GM21619 (cell line): ENCODE measurements around the gene NUMA1.

Experiments
- ATAC-seq: cut with Tn5 transposase; IDR thresholded peaks from one replicate; pipeline ENCODE4 v1.9.1; 2021; ENCODE audit not compliant: unreplicated experiment

Gene NUMA1

GRCh38 chr11:72002841-72003775 lies 77.2 kb downstream of the NUMA1 start:
- no peak for ATAC-seq

DNA sequence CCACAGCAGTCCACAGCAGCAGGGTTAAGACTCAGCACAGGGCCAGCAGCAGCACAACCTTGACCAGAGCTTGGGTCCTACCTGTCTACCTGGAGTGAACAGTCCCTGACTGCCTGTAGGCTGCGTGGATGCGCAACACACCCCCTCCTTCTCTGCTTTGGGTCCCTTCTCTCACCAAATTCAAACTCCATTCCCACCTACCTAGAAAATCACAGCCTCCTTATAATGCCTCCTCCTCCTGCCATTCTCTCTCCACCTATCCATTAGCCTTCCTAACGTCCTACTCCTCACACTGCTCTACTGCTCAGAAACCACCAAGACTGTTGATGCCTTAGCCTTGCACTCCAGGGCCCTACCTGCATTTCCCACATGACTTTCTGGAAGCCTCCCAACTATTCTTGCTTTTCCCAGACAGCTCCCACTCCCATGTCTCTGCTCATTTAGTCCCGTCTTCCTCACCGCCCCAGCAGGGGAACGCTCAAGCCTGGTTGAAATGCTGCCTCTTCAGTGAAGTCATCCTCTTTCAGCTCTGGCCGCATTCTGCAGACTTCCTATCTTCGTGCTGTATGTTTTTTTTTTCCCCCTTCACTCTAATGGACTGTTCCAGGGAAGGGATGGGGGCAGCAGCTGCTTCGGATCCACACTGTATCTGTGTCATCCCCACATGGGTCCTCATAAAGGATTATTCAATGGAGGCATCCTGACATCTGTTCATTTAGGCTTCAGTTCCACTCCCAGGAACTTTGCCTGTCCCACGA lies 78.3 kb downstream of the NUMA1 start:
- ATAC-seq, result no peak

DNA sequence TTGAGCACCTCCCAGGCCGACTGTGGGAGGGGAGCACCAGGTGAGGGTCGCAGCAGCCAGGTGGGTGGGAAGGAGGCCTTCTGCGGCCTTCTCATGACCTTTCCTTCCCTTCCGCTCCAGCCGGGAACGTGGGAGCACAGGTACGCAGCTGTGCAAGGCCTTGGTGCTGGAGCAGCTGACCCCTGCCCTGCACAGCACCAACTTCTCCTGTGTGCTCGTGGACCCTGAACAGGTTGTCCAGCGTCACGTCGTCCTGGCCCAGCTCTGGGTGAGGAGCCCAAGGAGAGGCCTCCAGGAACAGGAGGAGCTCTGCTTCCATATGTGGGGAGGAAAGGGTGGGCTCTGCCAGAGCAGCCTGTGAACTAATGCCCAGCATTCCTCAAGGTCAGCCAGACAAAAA lies 79.1 kb downstream of the NUMA1 start:
- ATAC-seq, result no peak

- no peak for ATAC-seq
These were observed 80.0 kb downstream of the NUMA1 start for GRCh38 chr11:72000202-72000867.

- no peak for ATAC-seq
These were observed 80.5 kb downstream of the NUMA1 start for GRCh38 chr11:71999798-72000197.

GRCh38 chr11:71999362-71999761 lies 81.0 kb downstream of the NUMA1 start:
- ATAC-seq, result no peak

DNA sequence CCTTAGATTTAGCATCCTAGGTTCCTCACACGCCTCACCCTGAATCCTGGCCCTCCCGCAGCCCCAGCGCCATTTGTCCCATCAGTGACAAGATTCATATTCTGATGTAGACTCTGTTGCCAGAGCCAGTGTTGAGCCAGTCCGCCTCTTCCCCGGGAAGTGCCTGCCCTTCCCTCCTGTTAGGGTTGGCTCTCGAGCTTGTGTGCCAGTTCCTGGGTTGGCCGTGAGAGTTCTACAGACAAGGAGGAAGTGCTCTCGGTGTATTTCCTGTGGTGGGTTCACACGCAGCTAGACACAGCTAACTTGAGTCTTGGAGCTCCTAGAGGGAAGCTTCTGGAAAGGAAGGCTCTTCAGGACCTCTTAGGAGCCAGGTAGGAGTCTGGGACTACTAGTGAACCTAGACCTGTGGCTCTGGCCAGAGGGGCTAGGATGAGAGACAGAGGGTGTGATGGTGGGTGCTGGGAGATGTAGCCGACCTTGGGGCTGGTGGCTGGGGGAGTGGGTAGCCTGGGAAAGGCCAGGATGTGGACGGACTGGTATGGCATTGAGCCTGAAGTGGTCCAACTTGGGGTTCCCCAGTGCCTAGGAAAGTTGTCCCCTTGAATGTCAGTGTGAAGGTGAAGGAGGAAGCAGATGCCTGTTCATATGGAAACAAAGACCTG lies 81.6 kb downstream of the NUMA1 start, which contains the start of gene IL18BP:
IL18BP (plus strand) TSS at position 261 of the 662 bp plus-strand sequence. CDS start 1,076 bp downstream, outside the sequence.
- peak; percentile 44 for ATAC-seq

- ATAC-seq, result no peak
These were observed 82.3 kb downstream of the NUMA1 start for GRCh38 chr11:71998061-71998460.

DNA sequence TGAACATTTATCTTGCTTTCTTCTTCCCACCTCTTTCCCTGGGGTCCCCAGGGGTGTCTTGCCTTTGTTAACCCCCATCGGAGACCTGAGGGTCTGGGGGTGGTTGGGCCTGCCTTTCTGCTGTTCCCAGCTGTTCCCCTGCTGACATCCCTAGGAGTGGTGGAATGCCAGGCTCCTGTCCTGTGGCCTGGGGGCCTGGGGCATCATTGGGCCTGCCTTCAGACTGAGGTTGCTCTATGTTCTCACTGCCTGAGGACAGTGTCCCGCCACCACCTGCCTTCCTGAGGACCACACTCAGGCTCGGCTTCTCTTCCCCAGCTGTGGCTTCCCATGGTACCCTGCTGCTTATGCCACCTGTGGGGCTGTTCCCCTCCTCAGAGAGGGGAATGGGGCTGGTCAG lies 82.7 kb downstream of the NUMA1 start:
- no peak for ATAC-seq

DNA sequence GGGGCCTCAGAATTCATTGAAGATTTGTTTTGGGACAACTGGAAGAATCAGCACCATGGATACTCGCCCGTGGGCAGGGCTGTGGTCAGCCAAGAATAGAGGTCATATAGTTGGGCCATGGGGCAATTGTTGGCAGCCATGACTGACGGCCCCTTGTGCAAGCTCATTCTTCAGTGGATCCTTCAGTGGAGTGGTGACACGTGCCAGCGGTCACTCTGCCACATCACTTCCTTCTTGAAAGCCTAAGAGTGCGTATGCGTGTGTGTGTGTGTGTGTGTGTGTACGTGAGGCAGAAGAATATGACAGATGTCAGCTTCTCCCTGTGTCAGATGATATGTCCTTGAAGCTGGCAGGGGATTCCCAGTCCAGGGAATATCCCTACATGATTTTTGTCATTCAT lies 83.4 kb downstream of the NUMA1 start:
- ATAC-seq, result no peak

- ATAC-seq, result no peak
These were observed 83.8 kb downstream of the NUMA1 start for GRCh38 chr11:71996517-71996916.

GRCh38 chr11:71995726-71996291 lies 84.5 kb downstream of the NUMA1 start:
- ATAC-seq, result no peak

DNA sequence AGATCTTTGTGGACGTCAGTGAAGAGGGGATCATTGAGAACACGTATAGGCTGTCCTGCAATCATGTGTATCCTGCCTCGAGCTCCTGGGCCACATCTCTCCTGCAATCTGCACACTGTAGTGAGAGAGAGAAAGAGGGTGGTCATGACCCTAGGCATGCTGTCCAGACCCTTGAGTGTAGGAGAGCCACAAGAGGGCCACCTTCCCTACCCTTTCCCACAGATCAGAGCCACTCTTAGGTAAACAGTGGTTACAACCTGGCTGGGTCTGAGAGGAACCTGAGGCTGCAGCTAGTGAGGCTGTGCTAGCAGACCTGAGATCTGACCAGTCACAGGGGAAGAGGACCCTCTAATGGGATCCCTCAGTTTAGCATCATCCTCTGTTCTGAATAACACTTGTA lies 85.6 kb downstream of the NUMA1 start:
- no peak for ATAC-seq

DNA sequence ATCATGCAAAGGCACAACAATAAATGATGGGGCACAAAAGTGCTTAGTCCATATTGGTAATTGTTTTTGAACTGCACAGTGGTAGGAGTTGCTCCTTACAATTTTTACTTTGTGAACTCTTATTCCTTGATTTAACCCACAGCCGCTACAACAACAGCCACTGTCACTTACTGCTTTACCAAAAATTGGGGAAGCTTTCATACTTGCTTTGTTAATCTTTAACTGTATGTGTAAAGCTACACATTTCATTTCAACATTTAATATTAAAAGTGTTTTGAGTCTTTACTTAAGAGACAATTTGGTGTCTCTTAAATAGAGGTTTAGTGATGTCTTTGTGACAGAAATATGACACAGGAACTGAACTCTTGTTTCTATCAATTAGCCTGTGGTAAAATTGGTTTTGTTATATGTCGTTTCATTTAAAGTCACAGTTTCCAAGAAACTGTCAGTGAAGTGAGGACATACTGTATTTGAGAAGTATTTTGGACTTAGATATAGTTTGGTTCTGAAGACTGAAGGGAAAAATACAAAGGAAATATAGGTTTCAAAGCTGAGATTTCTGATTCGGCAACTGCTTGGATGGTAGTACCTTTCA lies 88.1 kb downstream of the NUMA1 start:
- ATAC-seq, result no peak

GRCh38 chr11:71991494-71991893 lies 88.8 kb downstream of the NUMA1 start:
- ATAC-seq, result peak; percentile 51

- ATAC-seq, result no peak
These were observed 89.6 kb downstream of the NUMA1 start for GRCh38 chr11:71990701-71991100.

DNA sequence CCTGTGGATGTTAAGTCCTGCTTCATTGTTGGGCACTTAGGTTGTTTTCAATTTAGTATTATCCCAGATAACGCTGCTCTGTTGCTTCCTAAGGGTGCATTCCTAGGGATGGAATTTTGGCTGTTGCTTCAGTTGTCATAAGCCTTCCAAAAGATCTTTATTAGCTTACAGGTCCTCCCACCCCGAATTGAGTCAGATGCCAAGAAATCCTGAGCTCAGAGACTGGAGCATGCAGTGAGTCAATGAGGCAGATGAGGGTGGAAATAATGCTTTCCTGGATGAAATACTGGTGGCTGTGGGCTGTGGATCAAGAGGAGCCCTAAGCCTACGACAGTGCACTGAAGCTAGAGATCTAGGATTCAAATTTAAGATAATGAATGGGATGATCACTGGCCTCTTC lies 92.3 kb downstream of the NUMA1 start:
- no peak for ATAC-seq

DNA sequence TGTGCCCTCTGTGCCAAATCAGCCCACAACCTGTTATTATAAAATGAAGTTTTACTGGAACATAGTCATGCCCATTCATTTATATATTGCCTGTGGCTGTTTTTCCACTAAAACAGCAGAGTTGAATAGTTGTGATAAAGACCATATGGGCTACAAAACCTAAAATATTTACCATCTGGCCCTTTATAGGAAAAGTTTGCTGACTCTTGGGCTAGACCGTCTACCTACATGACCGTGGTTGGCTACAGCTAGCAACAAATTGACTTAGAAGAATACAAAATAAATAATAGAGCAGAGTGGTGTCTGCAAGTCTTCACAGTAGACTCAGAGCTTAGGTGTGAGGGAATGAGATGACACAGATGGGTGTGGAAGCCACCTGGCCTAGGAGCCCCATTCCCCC lies 92.8 kb downstream of the NUMA1 start:
- ATAC-seq, result no peak

GRCh38 chr11:71986131-71986530 lies 94.2 kb downstream of the NUMA1 start:
- no peak for ATAC-seq

DNA sequence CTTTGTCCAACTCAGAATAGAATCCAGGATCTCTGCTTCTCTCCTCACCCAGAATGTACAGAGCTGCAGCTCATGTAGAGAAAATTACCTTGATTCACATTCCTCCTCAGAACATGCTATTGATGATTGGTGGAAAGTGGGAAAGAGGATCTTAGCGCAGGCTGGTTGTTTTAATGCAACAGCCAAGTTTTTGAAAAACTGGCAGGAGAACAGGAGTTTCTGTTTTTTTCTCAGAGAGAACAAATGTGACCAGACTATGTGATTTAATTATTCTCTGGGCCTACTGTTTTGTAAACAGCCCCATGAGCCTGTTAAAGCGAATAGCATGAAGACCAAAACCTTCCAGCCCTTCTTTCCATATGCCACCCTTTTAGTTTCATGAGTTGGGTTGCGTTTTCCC lies 100.7 kb downstream of the NUMA1 start:
- no peak for ATAC-seq
